HepG2 (cell line): ENCODE data around the gene CUL5. TPM values are rescaled to one million over a fixed set of nuclear protein-coding genes. Genes with fewer than 3 reads are reported as not detected.

Experiments
- ARNT ChIP-seq: fragments of 450-650 bp; IDR thresholded peaks from 2 replicates; pipeline ENCODE4 v1.6.1; 2017
- GLI4 ChIP-seq: sonication (generic); formaldehyde crosslinking; IDR thresholded peaks from 2 replicates; pipeline ENCODE4 v1.5.1; 2020; ENCODE audit warnings: missing genetic modification reagents, mild to moderate bottlenecking, moderate library complexity, borderline replicate concordance
- IKZF4 ChIP-seq: sonication (generic); formaldehyde crosslinking; IDR thresholded peaks from 2 replicates; pipeline ENCODE4 v1.5.1; 2020; ENCODE audit warnings: borderline replicate concordance, mild to moderate bottlenecking, low read depth, missing genetic modification reagents; ENCODE audit errors: not compliant biosample characterization
- KAT8 ChIP-seq: IDR thresholded peaks from 2 replicates; pipeline ENCODE4 v1.6.1; 2016; ENCODE audit warnings: missing genetic modification reagents, missing compliant biosample characterization
- MAFF ChIP-seq: IDR thresholded peaks from 2 replicates; pipeline ENCODE4 v1.6.1; 2011; ENCODE audit warnings: low read depth, low read length, improper control_type of control experiment
- MAFK ChIP-seq, 2 experiments: IDR thresholded peaks in 1 of 2; conservative IDR thresholded peaks in 1 of 2; 2 replicates each; pipeline ENCODE4 v1.6.1; 2011; ENCODE audit warnings: improper control_type of control experiment in 2 of 2, low read length in 2 of 2
- MBD4 ChIP-seq: IDR thresholded peaks from 2 replicates; pipeline ENCODE4 v1.6.1; 2012; ENCODE audit warnings: low read length, inconsistent platforms, borderline replicate concordance
- MTERF4 ChIP-seq: sonication (generic); formaldehyde crosslinking; IDR thresholded peaks from 2 replicates; pipeline ENCODE4 v1.8.0; 2023; ENCODE audit warnings: mild to moderate bottlenecking, missing genetic modification reagents
- NPAS2 ChIP-seq: sonication (generic); formaldehyde crosslinking; IDR thresholded peaks from 2 replicates; pipeline ENCODE4 v1.8.0; 2022; ENCODE audit warnings: mild to moderate bottlenecking, missing genetic modification reagents, borderline replicate concordance
- NR2F6 ChIP-seq, 2 experiments: IDR thresholded peaks; 2 replicates each; pipeline ENCODE4 v1.6.1; 2016; ENCODE audit warnings: antibody characterized with exemption in 1 of 2, mild to moderate bottlenecking in 1 of 2
- PHF8 ChIP-seq: sonication (generic); formaldehyde crosslinking; IDR thresholded peaks from 2 replicates; pipeline ENCODE4 v1.5.0; 2020; ENCODE audit warnings: missing genetic modification reagents
- SMAD1 ChIP-seq: sonication (generic); formaldehyde crosslinking; IDR thresholded peaks from 2 replicates; pipeline ENCODE4 v1.4.0; 2020; ENCODE audit warnings: missing genetic modification reagents, low read depth, mild to moderate bottlenecking, borderline replicate concordance
- SNAI1 ChIP-seq: sonication (generic); formaldehyde crosslinking; IDR thresholded peaks from 2 replicates; pipeline ENCODE4 v1.5.0; 2020; ENCODE audit warnings: mild to moderate bottlenecking, missing genetic modification reagents, borderline replicate concordance
- ZBTB1 ChIP-seq: sonication (generic); formaldehyde crosslinking; IDR thresholded peaks from 2 replicates; pipeline ENCODE4 v1.4.0; 2020; ENCODE audit warnings: missing genetic modification reagents, borderline replicate concordance
- ZNF280D ChIP-seq: sonication (generic); formaldehyde crosslinking; IDR thresholded peaks from 2 replicates; pipeline ENCODE4 v1.5.1; 2020; ENCODE audit warnings: mild to moderate bottlenecking, missing genetic modification reagents
- ZNF704 ChIP-seq: sonication (generic); formaldehyde crosslinking; IDR thresholded peaks from 2 replicates; pipeline ENCODE4 v1.8.1; 2023; ENCODE audit warnings: mild to moderate bottlenecking, inconsistent platforms, moderate library complexity, missing genetic modification reagents, borderline replicate concordance
- polyA plus RNA-seq, 8 experiments: library from polyadenylated mRNA; depleted of rRNA in 3 of 8; stranded (reverse) in 7 of 8; unstranded in 1 of 8; fragments of >200 nt; fragmentation: Illumina TruSeq in 4 of 8; extraction: Trizol in 4 of 8; gene quantifications; 2 replicates each; pipeline versions ENCODE4 v1.2.1 to v1.2.3, GENCODE V29; 2011 to 2016; ENCODE audit warnings: low read depth in 4 of 8, missing spikeins in 1 of 8, mixed read lengths in 1 of 8; ENCODE audit not compliant: insufficient read depth in 1 of 8
- total RNA-seq, 5 experiments: library from RNA; depleted of rRNA; stranded (reverse); fragments of >200 nt; fragmentation: Illumina TruSeq; extraction: Trizol; gene quantifications; 2 replicates each; pipeline ENCODE4 v1.2.3, GENCODE V29; 2016; ENCODE audit warnings: low read depth in 1 of 5
- TF ChIP-seq, protein P1 (sequence below): sonication (generic); formaldehyde crosslinking; IDR thresholded peaks from 2 replicates; pipeline ENCODE4 v1.4.0; 2020; ENCODE audit warnings: missing genetic modification reagents
- TF ChIP-seq, protein P2 (sequence below): IDR thresholded peaks from 2 replicates; pipeline ENCODE4 v1.6.1; 2016; ENCODE audit warnings: missing compliant biosample characterization, missing genetic modification reagents, borderline replicate concordance
- TF ChIP-seq, protein P3 (sequence below): sonication (generic); formaldehyde crosslinking; IDR thresholded peaks from 2 replicates; pipeline ENCODE4 v1.5.0; 2020; ENCODE audit warnings: mild to moderate bottlenecking, missing genetic modification reagents

Gene CUL5
- total and polyA plus RNA-seq, 2 of the 13 experiments (the other 11 are each of a cell fraction or from before 2014, with no cell fraction given), result 7.0 to 24.7 TPM

GRCh38 chr11:108009497-108010370, 1.0 kb downstream of the CUL5 start (continued):
- no peak for TF ChIP-seq ZNF704 (CRISPR knock-in tag)
- TF ChIP-seq NR2F6 (IDR thresholded peaks at IDR 0.05), result no peak
- no peak for TF ChIP-seq NR2F6 (CRISPR knock-in tag; IDR thresholded peaks at IDR 0.05)
- no peak for TF ChIP-seq ARNT
- TF ChIP-seq, protein P1, sequence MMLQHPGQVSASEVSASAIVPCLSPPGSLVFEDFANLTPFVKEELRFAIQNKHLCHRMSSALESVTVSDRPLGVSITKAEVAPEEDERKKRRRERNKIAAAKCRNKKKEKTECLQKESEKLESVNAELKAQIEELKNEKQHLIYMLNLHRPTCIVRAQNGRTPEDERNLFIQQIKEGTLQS (CRISPR knock-in tag), result no peak
- TF ChIP-seq, protein P2, sequence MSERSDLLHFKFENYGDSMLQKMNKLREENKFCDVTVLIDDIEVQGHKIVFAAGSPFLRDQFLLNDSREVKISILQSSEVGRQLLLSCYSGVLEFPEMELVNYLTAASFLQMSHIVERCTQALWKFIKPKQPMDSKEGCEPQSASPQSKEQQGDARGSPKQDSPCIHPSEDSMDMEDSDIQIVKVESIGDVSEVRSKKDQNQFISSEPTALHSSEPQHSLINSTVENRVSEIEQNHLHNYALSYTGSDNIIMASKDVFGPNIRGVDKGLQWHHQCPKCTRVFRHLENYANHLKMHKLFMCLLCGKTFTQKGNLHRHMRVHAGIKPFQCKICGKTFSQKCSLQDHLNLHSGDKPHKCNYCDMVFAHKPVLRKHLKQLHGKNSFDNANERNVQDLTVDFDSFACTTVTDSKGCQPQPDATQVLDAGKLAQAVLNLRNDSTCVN (CRISPR knock-in tag), result no peak
- TF ChIP-seq PHF8 (CRISPR knock-in tag), result no peak
- TF ChIP-seq MBD4, result no peak
- TF ChIP-seq ZNF280D, result no peak
- TF ChIP-seq MAFF, result no peak
- no peak for TF ChIP-seq MAFK (conservative IDR thresholded peaks at IDR 0.05 in 1 of 2, IDR thresholded peaks at IDR 0.05 in 1 of 2; ENCODE audit: low read length in 2 of 2)
- TF ChIP-seq ZBTB1, result no peak
- TF ChIP-seq IKZF4 (CRISPR knock-in tag), result no peak
- 0 out of 2 replicates have a peak, but pooled peaks have one; percentile 30 for TF ChIP-seq SNAI1
- no peak for TF ChIP-seq GLI4
- no peak for TF ChIP-seq KAT8 (CRISPR knock-in tag)
- TF ChIP-seq MTERF4 (CRISPR knock-in tag), result no peak
- no peak for TF ChIP-seq SMAD1 (CRISPR knock-in tag)
- no peak for TF ChIP-seq NPAS2 (CRISPR knock-in tag)
- TF ChIP-seq, protein P3, sequence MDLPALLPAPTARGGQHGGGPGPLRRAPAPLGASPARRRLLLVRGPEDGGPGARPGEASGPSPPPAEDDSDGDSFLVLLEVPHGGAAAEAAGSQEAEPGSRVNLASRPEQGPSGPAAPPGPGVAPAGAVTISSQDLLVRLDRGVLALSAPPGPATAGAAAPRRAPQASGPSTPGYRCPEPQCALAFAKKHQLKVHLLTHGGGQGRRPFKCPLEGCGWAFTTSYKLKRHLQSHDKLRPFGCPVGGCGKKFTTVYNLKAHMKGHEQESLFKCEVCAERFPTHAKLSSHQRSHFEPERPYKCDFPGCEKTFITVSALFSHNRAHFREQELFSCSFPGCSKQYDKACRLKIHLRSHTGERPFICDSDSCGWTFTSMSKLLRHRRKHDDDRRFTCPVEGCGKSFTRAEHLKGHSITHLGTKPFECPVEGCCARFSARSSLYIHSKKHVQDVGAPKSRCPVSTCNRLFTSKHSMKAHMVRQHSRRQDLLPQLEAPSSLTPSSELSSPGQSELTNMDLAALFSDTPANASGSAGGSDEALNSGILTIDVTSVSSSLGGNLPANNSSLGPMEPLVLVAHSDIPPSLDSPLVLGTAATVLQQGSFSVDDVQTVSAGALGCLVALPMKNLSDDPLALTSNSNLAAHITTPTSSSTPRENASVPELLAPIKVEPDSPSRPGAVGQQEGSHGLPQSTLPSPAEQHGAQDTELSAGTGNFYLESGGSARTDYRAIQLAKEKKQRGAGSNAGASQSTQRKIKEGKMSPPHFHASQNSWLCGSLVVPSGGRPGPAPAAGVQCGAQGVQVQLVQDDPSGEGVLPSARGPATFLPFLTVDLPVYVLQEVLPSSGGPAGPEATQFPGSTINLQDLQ (CRISPR knock-in tag), result no peak
